Ovary (tissue), 9 donors: Measurements from ENCODE around the gene SESN3. TPM values are rescaled to one million over a fixed set of nuclear protein-coding genes. Genes with fewer than 3 reads are reported as not detected.
"Not testable (repeated sequence)": the region's sequence is repeated elsewhere in the genome, so short reads cannot be mapped to it uniquely, and the experiment has no call there.

ENCODE experiments used
- DNase-seq, 5 donors: peaks; one replicate each; pipeline ENCODE4 v3.0.0-alpha.2; 2019 to 2020
- H3K27ac ChIP-seq, 2 donors: fragments of 200-600 bp; one replicate each; pipeline versions ENCODE4 v1.5.1 to v1.8.0; 2019 to 2022
- H3K27me3 ChIP-seq: fragments of 200-600 bp; one replicate; pipeline ENCODE4 v1.8.0; 2022
- H3K36me3 ChIP-seq: fragments of 200-600 bp; sonication (generic); one replicate; pipeline ENCODE4 v1.5.1; 2019
- H3K4me1 ChIP-seq: one replicate; pipeline ENCODE4 v1.8.1; 2013; ENCODE audit warnings: mild to moderate bottlenecking, moderate library complexity; ENCODE audit not compliant: insufficient read depth
- H3K4me3 ChIP-seq: fragments of 200-600 bp; sonication (generic); one replicate; pipeline ENCODE4 v1.5.1; 2017
- H3K9me3 ChIP-seq, 2 donors: fragments of 200-600 bp in 1 of 2; sonication (generic) in 1 of 2; one replicate each; pipeline versions ENCODE4 v1.5.1 to v1.8.1; 2013 to 2019; ENCODE audit warnings: mild to moderate bottlenecking in 1 of 2, moderate library complexity in 1 of 2
- CTCF ChIP-seq, 3 donors: fragments of 450-650 bp in 2 of 3; fragments of 200-600 bp in 1 of 3; IDR thresholded peaks; one replicate each; pipeline versions ENCODE4 v1.5.1 to v1.8.0; 2016 to 2022; ENCODE audit warnings: antibody characterized with exemption in 3 of 3, mild to moderate bottlenecking in 1 of 3
- EP300 ChIP-seq: sonication (generic); formaldehyde crosslinking; IDR thresholded peaks from one replicate; pipeline ENCODE4 v1.6.1; 2017; ENCODE audit warnings: antibody characterized with exemption
- POLR2A ChIP-seq: fragments of 450-650 bp; IDR thresholded peaks from one replicate; pipeline ENCODE4 v1.6.1; 2017; ENCODE audit warnings: antibody characterized with exemption, mild to moderate bottlenecking, moderate library complexity
- WGBS, 3 donors: extraction: QIAGEN DNeasy Blood & Tissue Kit in 1 of 3; methylation state at CpG; one replicate each; pipeline versions ENCODE4 v1.1.5 to v1.1.7; 2013 to 2017; 5-methylcytosine and 5-hydroxymethylcytosine counted together
- intact Hi-C, 4 donors: fragments of 100-400 bp; cut with DNase I; formaldehyde crosslinking; loops; one replicate each; pipeline versions ENCODE4 v1.11.0 to v1.15.1; 2022 to 2023
- polyA plus RNA-seq, 2 donors: library from polyadenylated mRNA; stranded (reverse); fragments of 200-250 nt in 1 of 2; fragments of 350-450 nt in 1 of 2; fragmentation: Illumina TruSeq in 1 of 2; extraction: RNeasy Lipid Tissue Mini Kit (QIAGEN cat#74804) in 1 of 2; gene quantifications; one replicate each; pipeline ENCODE4 v1.2.3, GENCODE V29; 2013 to 2014
- total RNA-seq, 7 donors: library from RNA; depleted of rRNA in 2 of 7; stranded (reverse); fragments of >200 nt in 2 of 7; fragmentation: NEBNext Ultra II Directional in 3 of 7; extraction: Animal tissue kit (Norgen Biotek cat#: 25700) in 3 of 7; gene quantifications; one replicate each; pipeline versions ENCODE4 v1.1.0 to v1.2.4, GENCODE V29; 2016 to 2023
- donor health status: DM: no; HTN: no; CAD: no; lungs with moderate emphysema.
- donor health status: DM: no; HTN: no; CAD: no.
- donor health status: Bipolar disorder and iron deficiency.
- donor health status: DM: yes; HTN: yes; CAD: no.
- donor health status: DM: no; HTN: no; CAD: no.
- donor health status: DM: yes; HTN: yes; CAD: no.

The SESN3 gene
- total and polyA plus RNA-seq, 9 donors = 14.5 to 77.3 (median 43.0) TPM

GRCh38 chr11:95252586-95252985 is 21.6 kb upstream of the SESN3 start:
- WGBS, 3 donors = 63 to 76% (median 71%) methylated on average over 1 of the region's 1 CpG
- Histone ChIP-seq H3K4me1 (peaks cover 2% of the 10 kb centered on the region), H3K27ac (no peak overlapping the region), H3K4me3 (no peak overlapping the region), H3K36me3 (no peaks in the 10 kb centered on the region), H3K27me3 (no peaks in the 10 kb centered on the region), H3K9me3 (no peaks in the 10 kb centered on the region)
- intact Hi-C loops = no loop called here
- DNase-seq = no peak
- TF ChIP-seq POLR2A = no peak

- H3K27me3 ChIP-seq, H3K27ac ChIP-seq, H3K4me1 ChIP-seq, intact Hi-C loops, DNase-seq, H3K36me3 ChIP-seq, H3K4me3 ChIP-seq, H3K9me3 ChIP-seq: not testable (repeated sequence)
- WGBS, 3 donors = 89 to 98% (median 95%) methylated on average over 6 of the region's 6 CpGs
Measured at GRCh38 chr11:95251896-95252295, 20.9 kb upstream of the SESN3 start.

- H3K36me3 ChIP-seq = no peaks in the 10 kb centered on the region
- intact Hi-C loops = no loop called here
- no peaks in the 10 kb centered on the region for H3K27me3 ChIP-seq
Measured at GRCh38 chr11:95248666-95249467, 17.9 kb upstream of the SESN3 start.

GRCh38 chr11:95247883-95248282 is 16.9 kb upstream of the SESN3 start:
- H3K36me3 ChIP-seq = no peaks in the 10 kb centered on the region
- WGBS, 3 donors = 86 to 93% (median 91%) methylated on average over 3 of the region's 3 CpGs

More at GRCh38 chr11:95248666-95249467, 17.9 kb upstream of the SESN3 start:
- no peaks in the 10 kb centered on the region for H3K9me3 ChIP-seq
- TF ChIP-seq POLR2A (no peak), CTCF (IDR thresholded peaks at IDR 0.05) (no peak), EP300 (no peak)
- no peak for DNase-seq
- peaks cover under 1% of the 10 kb centered on the region for H3K4me1 ChIP-seq
- H3K27ac ChIP-seq = no peak overlapping the region
- WGBS, 3 donors = 76 to 83% (median 80%) methylated on average over 4 of the region's 4 CpGs
- no peak overlapping the region for H3K4me3 ChIP-seq

GRCh38 chr11:95247127-95247684 is 16.2 kb upstream of the SESN3 start:
- Histone ChIP-seq H3K4me1 (no peaks in the 10 kb centered on the region), H3K4me3 (no peak overlapping the region), H3K36me3 (no peaks in the 10 kb centered on the region), H3K27ac (no peak overlapping the region), H3K27me3 (no peaks in the 10 kb centered on the region), H3K9me3 (no peaks in the 10 kb centered on the region)
- no peak for TF ChIP-seq CTCF (IDR thresholded peaks at IDR 0.05)
- no peak for TF ChIP-seq POLR2A
- TF ChIP-seq EP300 = no peak
- no peak for DNase-seq
- 64 to 72% (median 67%) methylated on average over 1 of the region's 1 CpG for WGBS, 3 donors
- intact Hi-C loops = no loop called here

More at GRCh38 chr11:95247883-95248282, 16.9 kb upstream of the SESN3 start:
- DNase-seq = no peak
- TF ChIP-seq POLR2A (no peak), EP300 (no peak), CTCF (IDR thresholded peaks at IDR 0.05) (no peak)
- Histone ChIP-seq H3K4me3 (no peak overlapping the region), H3K27me3 (no peaks in the 10 kb centered on the region), H3K4me1 (no peaks in the 10 kb centered on the region), H3K27ac (no peak overlapping the region), H3K9me3 (no peaks in the 10 kb centered on the region)
- intact Hi-C loops = no loop called here
